ENCODE data around the gene FZD7. TPM values are rescaled to one million over a fixed set of nuclear protein-coding genes. Genes with fewer than 3 reads are reported as not detected.

FZD7 gene
- total RNA-seq, 6 experiments from 2014 or later: 0.48 to 1.4 (median 0.65) TPM

DNA sequence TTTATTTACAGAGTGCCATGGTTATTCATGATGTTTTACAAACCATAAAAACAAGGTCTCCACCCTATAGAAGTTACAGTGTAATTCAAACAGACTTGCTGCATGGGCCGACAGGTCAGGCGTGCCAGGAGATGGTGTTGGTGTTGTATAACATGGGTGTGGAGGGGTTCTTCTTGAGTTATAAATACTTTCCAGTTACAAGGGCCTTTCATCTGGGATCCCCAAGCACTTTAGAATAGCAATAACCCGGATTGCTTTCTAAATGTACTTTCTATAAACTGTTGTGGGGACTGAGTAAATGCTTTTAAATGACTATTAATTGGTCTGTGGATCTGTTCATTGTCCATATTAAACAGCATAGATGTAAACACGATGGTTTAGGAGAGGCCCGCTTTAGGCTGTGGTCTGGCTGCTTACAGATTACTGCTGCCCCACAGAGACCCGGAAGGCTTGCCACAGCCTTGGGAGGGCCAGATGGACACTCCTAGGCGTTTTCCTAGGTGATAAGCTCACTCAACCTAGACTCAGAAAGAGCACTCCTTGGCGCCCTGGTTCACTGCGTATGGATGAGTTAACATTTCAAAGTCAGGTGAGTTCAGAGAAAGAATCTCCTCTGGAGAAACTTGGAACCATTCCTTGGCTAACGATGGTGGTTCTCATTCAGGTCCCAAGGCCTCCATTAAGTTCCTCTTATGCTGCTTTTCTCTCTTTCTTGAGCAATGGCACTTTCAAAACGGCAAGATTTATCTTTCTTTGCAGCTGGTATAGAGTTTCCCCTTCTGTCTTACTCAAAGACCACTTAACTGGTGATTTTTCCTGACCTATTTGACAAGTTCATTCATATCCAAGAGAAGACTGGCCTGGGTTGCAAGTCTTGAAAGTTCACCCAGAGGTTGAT is 35.8 kb downstream of the FZD7 start:
- intact Hi-C loops (cut with DNase I): no loop called here
- WGBS (ENCODE audit: insufficient coverage, low coverage, low lambda C conversion rate, missing lambda C conversion rate): 80% methylated on average over 9 of the region's 11 CpGs
- TF ChIP-seq, protein P1, sequence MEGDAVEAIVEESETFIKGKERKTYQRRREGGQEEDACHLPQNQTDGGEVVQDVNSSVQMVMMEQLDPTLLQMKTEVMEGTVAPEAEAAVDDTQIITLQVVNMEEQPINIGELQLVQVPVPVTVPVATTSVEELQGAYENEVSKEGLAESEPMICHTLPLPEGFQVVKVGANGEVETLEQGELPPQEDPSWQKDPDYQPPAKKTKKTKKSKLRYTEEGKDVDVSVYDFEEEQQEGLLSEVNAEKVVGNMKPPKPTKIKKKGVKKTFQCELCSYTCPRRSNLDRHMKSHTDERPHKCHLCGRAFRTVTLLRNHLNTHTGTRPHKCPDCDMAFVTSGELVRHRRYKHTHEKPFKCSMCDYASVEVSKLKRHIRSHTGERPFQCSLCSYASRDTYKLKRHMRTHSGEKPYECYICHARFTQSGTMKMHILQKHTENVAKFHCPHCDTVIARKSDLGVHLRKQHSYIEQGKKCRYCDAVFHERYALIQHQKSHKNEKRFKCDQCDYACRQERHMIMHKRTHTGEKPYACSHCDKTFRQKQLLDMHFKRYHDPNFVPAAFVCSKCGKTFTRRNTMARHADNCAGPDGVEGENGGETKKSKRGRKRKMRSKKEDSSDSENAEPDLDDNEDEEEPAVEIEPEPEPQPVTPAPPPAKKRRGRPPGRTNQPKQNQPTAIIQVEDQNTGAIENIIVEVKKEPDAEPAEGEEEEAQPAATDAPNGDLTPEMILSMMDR (IDR thresholded peaks at IDR 0.05): no peak
- no peak for TF ChIP-seq POLR2A (IDR thresholded peaks at IDR 0.05)
- Histone ChIP-seq H3K4me3 (no peak overlapping the region), H3K9me3 (no peaks in the 10 kb centered on the region), H3K36me3 (no peaks in the 10 kb centered on the region), H3K4me1 (no peaks in the 10 kb centered on the region), H3K27me3 (no peaks in the 10 kb centered on the region), H3K27ac (no peak overlapping the region)
- ATAC-seq (no peak), DNase-seq (no peak)

DNA sequence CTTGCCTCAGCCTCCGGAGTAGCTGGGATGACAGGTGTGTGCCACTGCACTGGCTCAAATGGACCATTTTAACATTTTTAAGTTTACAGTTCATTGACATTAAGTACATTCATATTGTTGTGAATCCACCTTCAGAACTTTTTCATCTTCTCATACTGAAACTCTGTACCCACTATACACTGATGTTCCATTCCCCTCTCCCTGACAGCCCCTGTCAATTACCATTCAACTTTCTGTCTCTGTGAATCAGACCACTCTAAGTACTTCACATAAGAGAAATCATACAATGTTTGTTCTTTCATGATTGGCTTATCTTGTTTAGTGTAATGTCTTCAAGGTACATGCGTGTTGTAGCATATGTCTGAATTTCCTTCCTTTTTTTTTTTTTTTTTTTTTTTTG is 37.5 kb downstream of the FZD7 start:
- no peaks in the 10 kb centered on the region for H3K36me3 ChIP-seq
- H3K4me1 ChIP-seq: no peaks in the 10 kb centered on the region
- ATAC-seq (no peak), DNase-seq (no peak)
- 84% methylated on average over 2 of the region's 2 CpGs for WGBS (ENCODE audit: insufficient coverage, low coverage, low lambda C conversion rate, missing lambda C conversion rate)
- no peak overlapping the region for H3K27ac ChIP-seq
- no peak overlapping the region for H3K4me3 ChIP-seq
- no peaks in the 10 kb centered on the region for H3K9me3 ChIP-seq
- H3K27me3 ChIP-seq: no peaks in the 10 kb centered on the region
- intact Hi-C loops (cut with DNase I): no loop called here
- no peak for TF ChIP-seq POLR2A (IDR thresholded peaks at IDR 0.05)
- TF ChIP-seq, protein P1 (IDR thresholded peaks at IDR 0.05): no peak

DNA sequence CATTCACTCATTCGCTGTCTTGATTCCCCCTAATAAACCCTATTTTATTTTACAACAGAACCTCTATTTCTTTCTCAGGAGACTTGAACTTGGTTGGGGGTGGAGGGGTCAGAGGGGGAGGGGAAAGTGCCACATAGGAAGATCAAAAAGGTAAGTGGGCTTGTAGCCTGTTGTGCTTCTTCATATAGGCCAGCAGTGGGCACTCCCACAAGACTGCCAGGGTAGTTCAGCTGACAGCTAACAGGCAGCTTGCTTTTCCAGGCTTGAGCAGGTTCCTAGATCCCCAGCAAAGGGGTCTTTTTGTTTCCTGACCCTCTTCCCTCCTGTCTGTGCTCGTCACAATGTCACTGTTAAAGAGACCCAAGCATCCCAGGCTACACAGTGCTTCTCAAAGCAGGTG is 38.6 kb downstream of the FZD7 start:
- no peak overlapping the region for H3K27ac ChIP-seq
- H3K36me3 ChIP-seq: no peaks in the 10 kb centered on the region
- ATAC-seq: no peak
- DNase-seq: no peak
- intact Hi-C loops (cut with DNase I): no loop called here
- H3K27me3 ChIP-seq: no peaks in the 10 kb centered on the region
- H3K4me3 ChIP-seq: no peak overlapping the region
- H3K9me3 ChIP-seq: no peaks in the 10 kb centered on the region
- 64% methylated on average over 2 of the region's 2 CpGs for WGBS (ENCODE audit: insufficient coverage, low coverage, low lambda C conversion rate, missing lambda C conversion rate)
- TF ChIP-seq POLR2A (IDR thresholded peaks at IDR 0.05): no peak
- TF ChIP-seq, protein P1 (IDR thresholded peaks at IDR 0.05): peak in 2 of 4 donors; percentile 8 to 34
- H3K4me1 ChIP-seq: no peaks in the 10 kb centered on the region

DNA sequence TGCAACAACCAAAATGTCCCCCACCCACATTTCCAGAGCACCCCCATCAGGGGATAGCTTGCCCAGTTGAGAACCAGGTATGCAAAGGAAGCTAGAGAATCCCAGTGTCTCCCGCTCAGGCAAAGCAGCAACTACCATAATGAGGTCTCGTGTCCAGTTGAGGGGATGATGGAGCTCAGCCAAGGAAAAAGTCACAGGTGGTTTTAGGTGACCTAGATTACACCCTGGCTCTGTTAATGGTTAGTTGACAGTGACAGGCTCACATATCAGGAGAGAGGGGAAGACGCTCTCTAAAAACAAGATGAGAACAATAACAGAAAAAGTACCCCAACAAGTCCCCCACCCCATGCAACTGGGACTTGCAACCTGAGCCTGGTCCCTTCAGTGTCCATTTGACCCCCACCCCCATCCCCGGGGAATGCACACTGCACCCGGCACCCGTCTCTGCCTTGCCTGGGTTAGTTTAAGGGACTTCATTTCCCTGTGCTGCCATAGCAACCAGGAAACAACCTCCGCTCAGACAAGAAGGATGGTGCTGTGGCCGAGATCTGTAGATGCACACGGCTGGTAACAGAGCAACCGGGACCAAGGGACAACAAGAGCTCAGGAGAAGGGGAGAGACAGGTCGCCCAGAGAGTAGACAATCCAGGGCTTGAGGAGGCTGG is 39.2 kb downstream of the FZD7 start, which contains the start of gene KIAA2012:
Gene KIAA2012 (plus strand): TSS at position 519 of the 665 bp plus-strand sequence. CDS start 373 bp downstream, outside the sequence.
- Histone ChIP-seq H3K27ac (no peak within 1 kb of the TSS), H3K4me3 (no peak within 1 kb of the TSS), H3K4me1 (no peaks in the 10 kb centered on the region), H3K36me3 (no peaks in the 10 kb centered on the region), H3K9me3 (no peaks in the 10 kb centered on the region), H3K27me3 (no peaks in the 10 kb centered on the region)
- ATAC-seq (no peak), DNase-seq (no peak)
- TF ChIP-seq POLR2A (IDR thresholded peaks at IDR 0.05): no peak
- TF ChIP-seq, protein P1 (IDR thresholded peaks at IDR 0.05): no peak
- WGBS (ENCODE audit: insufficient coverage, low coverage, low lambda C conversion rate, missing lambda C conversion rate): 37% methylated on average over 10 of the region's 11 CpGs
- intact Hi-C loops (cut with DNase I): no loop called here

Measured in right lobe of liver (tissue), 6 donors.